Measurements from ENCODE around the gene MROH8.

MROH8 gene

DNA sequence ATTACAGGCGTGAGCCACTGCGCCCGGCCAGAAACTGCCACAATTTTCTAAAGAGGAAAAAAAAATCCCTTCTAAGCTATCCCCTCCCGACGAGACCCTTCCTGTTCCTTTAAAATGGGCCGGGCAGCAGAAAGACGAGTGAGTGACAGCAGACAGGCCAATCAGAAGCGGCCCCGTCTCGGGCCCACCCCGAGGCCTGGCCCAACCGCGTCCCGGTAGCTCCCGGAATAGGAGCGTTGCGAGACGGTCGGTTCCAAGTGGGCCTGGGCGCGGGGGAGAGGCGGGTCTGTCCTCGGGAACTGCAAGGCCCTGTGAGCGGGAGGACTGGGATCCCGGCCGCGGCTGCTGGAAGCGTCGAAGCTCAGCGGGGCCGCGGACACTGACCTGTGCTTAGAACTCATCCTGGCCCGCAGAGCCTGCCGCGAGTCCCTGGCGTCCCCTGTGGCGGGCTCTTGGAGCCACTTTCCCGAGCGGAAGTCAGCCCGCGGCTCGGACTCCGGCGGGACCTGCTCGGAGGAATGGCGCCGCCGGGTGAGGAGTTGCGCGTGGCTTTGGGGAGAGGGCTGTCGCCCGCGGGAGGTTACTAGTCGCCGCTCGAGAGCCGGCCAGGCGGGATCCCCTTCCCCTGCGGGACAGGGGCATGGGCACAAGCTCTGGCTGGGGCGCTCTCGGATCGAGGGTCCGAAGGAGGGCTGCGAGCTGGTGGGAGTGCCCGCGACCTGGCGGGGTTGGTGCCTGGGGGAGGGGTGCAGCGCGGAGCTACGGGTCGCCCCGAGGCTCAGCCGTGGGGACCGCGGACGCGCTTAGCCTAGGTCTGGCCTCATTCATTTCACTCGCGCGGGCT, at the start of gene MROH8, which contains the start of gene RPN2 (continued):
- TF ChIP-seq, protein P1, sequence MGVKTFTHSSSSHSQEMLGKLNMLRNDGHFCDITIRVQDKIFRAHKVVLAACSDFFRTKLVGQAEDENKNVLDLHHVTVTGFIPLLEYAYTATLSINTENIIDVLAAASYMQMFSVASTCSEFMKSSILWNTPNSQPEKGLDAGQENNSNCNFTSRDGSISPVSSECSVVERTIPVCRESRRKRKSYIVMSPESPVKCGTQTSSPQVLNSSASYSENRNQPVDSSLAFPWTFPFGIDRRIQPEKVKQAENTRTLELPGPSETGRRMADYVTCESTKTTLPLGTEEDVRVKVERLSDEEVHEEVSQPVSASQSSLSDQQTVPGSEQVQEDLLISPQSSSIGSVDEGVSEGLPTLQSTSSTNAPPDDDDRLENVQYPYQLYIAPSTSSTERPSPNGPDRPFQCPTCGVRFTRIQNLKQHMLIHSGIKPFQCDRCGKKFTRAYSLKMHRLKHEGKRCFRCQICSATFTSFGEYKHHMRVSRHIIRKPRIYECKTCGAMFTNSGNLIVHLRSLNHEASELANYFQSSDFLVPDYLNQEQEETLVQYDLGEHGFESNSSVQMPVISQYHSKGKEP (tag by site-specific recombination; IDR thresholded peaks at IDR 0.05) = 0 out of 2 replicates have a peak, but pooled peaks have one; percentile 16
- TF ChIP-seq, protein P2, sequence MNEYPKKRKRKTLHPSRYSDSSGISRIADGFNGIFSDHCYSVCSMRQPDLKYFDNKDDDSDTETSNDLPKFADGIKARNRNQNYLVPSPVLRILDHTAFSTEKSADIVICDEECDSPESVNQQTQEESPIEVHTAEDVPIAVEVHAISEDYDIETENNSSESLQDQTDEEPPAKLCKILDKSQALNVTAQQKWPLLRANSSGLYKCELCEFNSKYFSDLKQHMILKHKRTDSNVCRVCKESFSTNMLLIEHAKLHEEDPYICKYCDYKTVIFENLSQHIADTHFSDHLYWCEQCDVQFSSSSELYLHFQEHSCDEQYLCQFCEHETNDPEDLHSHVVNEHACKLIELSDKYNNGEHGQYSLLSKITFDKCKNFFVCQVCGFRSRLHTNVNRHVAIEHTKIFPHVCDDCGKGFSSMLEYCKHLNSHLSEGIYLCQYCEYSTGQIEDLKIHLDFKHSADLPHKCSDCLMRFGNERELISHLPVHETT (tag by site-specific recombination; IDR thresholded peaks at IDR 0.05) = peak; percentile 72
- TF ChIP-seq ZNF692 (tag by site-specific recombination; IDR thresholded peaks at IDR 0.05) (peak; percentile 79), YY2 (tag by site-specific recombination; IDR thresholded peaks at IDR 0.05) (peak; percentile 75; the same call in 1 of the 2 replicates), ZNF561 (tag by site-specific recombination; IDR thresholded peaks at IDR 0.05; ENCODE audit: borderline replicate concordance) (0 out of 2 replicates have a peak, but pooled peaks have one; percentile 60), ZNF677 (tag by site-specific recombination; IDR thresholded peaks at IDR 0.05) (no peak), ZNF354C (tag by site-specific recombination; IDR thresholded peaks at IDR 0.05; ENCODE audit: borderline replicate concordance, low read depth) (no peak), ZNF37A (tag by site-specific recombination; IDR thresholded peaks at IDR 0.05) (no peak), ZFP37 (tag by site-specific recombination; IDR thresholded peaks at IDR 0.05) (0 out of 2 replicates have a peak, but pooled peaks have one; percentile 1), GLI4 (tag by site-specific recombination; IDR thresholded peaks at IDR 0.05) (no peak), ZNF202 (tag by site-specific recombination; IDR thresholded peaks at IDR 0.05; ENCODE audit: borderline replicate concordance) (no peak), KLF9 (tag by site-specific recombination; IDR thresholded peaks at IDR 0.05; ENCODE audit: low read depth) (peak; percentile 53), ZSCAN16 (tag by site-specific recombination; IDR thresholded peaks at IDR 0.05) (no peak), ZBTB20 (tag by site-specific recombination; IDR thresholded peaks at IDR 0.05) (peak; percentile 39; the same call in 1 of the 2 replicates), ZSCAN5A (tag by site-specific recombination; IDR thresholded peaks at IDR 0.05) (peak; percentile 68; the same call in 1 of the 2 replicates)

DNA sequence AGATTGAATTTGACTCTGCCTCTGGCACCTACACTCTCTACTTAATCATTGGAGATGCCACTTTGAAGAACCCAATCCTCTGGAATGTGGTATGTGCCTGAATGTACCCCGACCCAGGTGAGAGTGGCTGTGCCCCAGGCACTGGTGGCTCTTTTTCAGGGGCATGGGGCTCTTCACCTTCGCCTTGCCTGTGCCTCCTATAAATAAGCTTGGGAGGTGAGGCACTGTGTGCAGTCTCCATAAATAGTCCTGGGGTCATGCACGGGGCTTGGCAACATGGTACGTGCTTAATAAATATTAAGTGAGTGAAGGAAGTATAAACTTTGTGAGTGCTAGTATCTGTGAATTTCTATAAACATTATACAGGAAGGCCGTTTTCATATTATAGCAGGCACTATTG, 49.3 kb upstream of the MROH8 start:
- Histone ChIP-seq H3K4me1 (ENCODE audit: control insufficient read depth, insufficient read depth, low read length) (no peaks in the 10 kb centered on the region), H3K36me3 (ENCODE audit: control insufficient read depth in 2 of 2, insufficient read depth in 1 of 2, low read length in 2 of 2) (peaks cover 50 to 100% of the 10 kb centered on the region in 2 experiments), H3K27ac (ENCODE audit: extremely low read depth, low read depth, low read length) (no peak overlapping the region), H3K9me3 (ENCODE audit: control insufficient read depth, insufficient read depth, low read depth, low read length) (no peaks in the 10 kb centered on the region), H3K4me3 (ENCODE audit: low read depth, low read length) (no peak overlapping the region)
- TF ChIP-seq ZNF510 (tag by site-specific recombination; IDR thresholded peaks at IDR 0.05; ENCODE audit: insufficient replicate concordance) (no peak), SCRT1 (tag by site-specific recombination; IDR thresholded peaks at IDR 0.05; ENCODE audit: borderline replicate concordance) (no peak), ZFP37 (tag by site-specific recombination; IDR thresholded peaks at IDR 0.05) (no peak), ZNF560 (tag by site-specific recombination; IDR thresholded peaks at IDR 0.05; ENCODE audit: borderline replicate concordance) (no peak), ZNF768 (tag by site-specific recombination; IDR thresholded peaks at IDR 0.05) (no peak), ZNF785 (tag by site-specific recombination; IDR thresholded peaks at IDR 0.05) (no peak), ZNF707 (tag by site-specific recombination; IDR thresholded peaks at IDR 0.05) (no peak), ZNF184 (tag by site-specific recombination; IDR thresholded peaks at IDR 0.05) (no peak), ZNF530 (tag by site-specific recombination; IDR thresholded peaks at IDR 0.05; ENCODE audit: low read depth) (no peak), ZNF394 (tag by site-specific recombination; IDR thresholded peaks at IDR 0.05; ENCODE audit: borderline replicate concordance) (no peak), ELK4 (IDR thresholded peaks at IDR 0.05; ENCODE audit: borderline replicate concordance, low read depth, low read length) (no peak), WT1 (tag by site-specific recombination; IDR thresholded peaks at IDR 0.05) (no peak), ZNF140 (tag by site-specific recombination; IDR thresholded peaks at IDR 0.05) (no peak)
- ChIA-PET CTCF (interaction anchor here (1.3 kb wide), 1 partner anchor 26 kb away, joined by 4 read pairs; no protein-coding TSS in a partner anchor), POLR2A (no interaction called here)
